Heart right ventricle (tissue), 16 donors: ENCODE results near the gene CHMP5. TPM values are rescaled to one million over a fixed set of nuclear protein-coding genes. Genes with fewer than 3 reads are reported as not detected.
A peak's percentile ranks its signal among the peaks of the same experiment; 100 is the strongest.

ENCODE experiments used
- ATAC-seq, 8 donors: fragments of 200-7000 bp; cut with Tn5 transposase; one replicate each; pipeline ENCODE4 v1.9.1; 2020; ENCODE audit warnings: mild to moderate bottlenecking in 8 of 8, moderate library complexity in 8 of 8, moderate number of reproducible peaks in 1 of 8
- DNase-seq, 2 donors: peaks; one replicate each; pipeline ENCODE4 v3.0.0-alpha.2; 2020
- H3K27ac ChIP-seq, 10 donors: fragments of 200-600 bp; sonication (generic) in 2 of 10; one replicate each; pipeline versions ENCODE4 v1.5.0 to v1.8.0; 2020 to 2022; ENCODE audit warnings: mild to moderate bottlenecking in 3 of 10
- H3K27me3 ChIP-seq, 7 donors: fragments of 200-600 bp; one replicate each; pipeline ENCODE4 v1.8.0; 2021 to 2022; ENCODE audit warnings: mild to moderate bottlenecking in 2 of 7
- H3K36me3 ChIP-seq, 9 donors: fragments of 200-600 bp; sonication (generic) in 1 of 9; one replicate each; pipeline versions ENCODE4 v1.5.0 to v1.8.0; 2020 to 2022; ENCODE audit warnings: mild to moderate bottlenecking in 2 of 9
- H3K4me1 ChIP-seq, 9 donors: fragments of 200-600 bp; sonication (generic) in 1 of 9; one replicate each; pipeline versions ENCODE4 v1.5.0 to v1.8.0; 2020 to 2022; ENCODE audit warnings: mild to moderate bottlenecking in 4 of 9
- H3K4me3 ChIP-seq, 10 donors: fragments of 200-600 bp; sonication (generic) in 2 of 10; one replicate each; pipeline versions ENCODE4 v1.5.0 to v1.8.0; 2020 to 2022; ENCODE audit warnings: mild to moderate bottlenecking in 7 of 10, moderate library complexity in 2 of 10
- H3K9me3 ChIP-seq, 11 donors: fragments of 200-600 bp in 10 of 11; sonication (generic) in 2 of 11; one replicate each; pipeline versions ENCODE4 v1.5.0 to v1.8.0; 2013 to 2022; ENCODE audit warnings: mild to moderate bottlenecking in 2 of 11, control low read depth in 1 of 11, moderate library complexity in 1 of 11
- WGBS, 2 donors: extraction: QIAGEN DNeasy Blood & Tissue Kit; methylation state at CpG; one replicate each; pipeline ENCODE4 v1.1.7; 2013; ENCODE audit warnings: inconsistent platforms in 1 of 2; 5-methylcytosine and 5-hydroxymethylcytosine counted together
- intact Hi-C, 10 donors: fragments of 100-400 bp; cut with DNase I; formaldehyde crosslinking; loops; one replicate each; pipeline versions ENCODE4 v1.11.1 to v1.14.2; 2022
- polyA plus RNA-seq, 2 donors: library from polyadenylated mRNA; stranded (reverse); fragments of 200-250 nt; gene quantifications; one replicate each; pipeline ENCODE4 v1.2.3, GENCODE V29; 2013
- total RNA-seq, 10 donors: library from RNA; stranded (reverse); fragmentation: NEBNext Ultra II Directional in 3 of 10; extraction: Animal tissue kit (Norgen Biotek cat#: 25700) in 3 of 10; gene quantifications; one replicate each; pipeline versions ENCODE4 v1.2.1 to v1.2.4, GENCODE V29; 2021 to 2023
- TF ChIP-seq, protein P1 (sequence below), 9 donors: fragments of 200-600 bp; sonication (generic) in 2 of 9; IDR thresholded peaks; one replicate each; pipeline versions ENCODE4 v1.5.0 to v1.8.0; 2021 to 2022; ENCODE audit warnings: antibody characterized with exemption in 9 of 9, mild to moderate bottlenecking in 5 of 9, moderate library complexity in 1 of 9
- donor health status: Arrhythmogenic right ventricular cardiomyopathy.
- donor health status: ischemic (EF 13 %, LVEDD 7.1; RV severe dilation, severe dysfunction).
- donor health status: healthy with polysubstance abuse.
- donor health status: DM: no; HTN: yes; CAD: no.
- donor health status: DM: no; HTN: no; CAD: no.
- donor health status: ischemic (EF 25% LVEDD 6.9; RV normal size, moderate dysfunction).
- donor health status: ischemic (EF 25% LVEDD 5.7; RV mildly dilated, moderate dysfunction).
- donor health status: healthy.
- donor health status: DM: yes; HTN: yes; CAD: no.
- donor health status: Ischemic cardiomyopathy.
- donor health status: ischemic (EF 35%, LVEDD 5.7; RV mildly dilated, moderate dysfunction).
- donor health status: nonischemic (EF 11% LVEDD 7.7; RV severe dilation, severe dysfunction).
- donor health status: DM: yes; HTN: yes; CAD: no.
- donor health status: PGD.
- donor health status: ischemic (EF 29% LVEDD 5.4; RV normal size, mild dysfunction).
- donor health status: nonischemic (EF 23%, LVEDD 6.1; RV moderate dilation, normal function).

CHMP5 gene
- total and polyA plus RNA-seq, 12 donors, result 24.1 to 57.2 (median 53.5) TPM

DNA sequence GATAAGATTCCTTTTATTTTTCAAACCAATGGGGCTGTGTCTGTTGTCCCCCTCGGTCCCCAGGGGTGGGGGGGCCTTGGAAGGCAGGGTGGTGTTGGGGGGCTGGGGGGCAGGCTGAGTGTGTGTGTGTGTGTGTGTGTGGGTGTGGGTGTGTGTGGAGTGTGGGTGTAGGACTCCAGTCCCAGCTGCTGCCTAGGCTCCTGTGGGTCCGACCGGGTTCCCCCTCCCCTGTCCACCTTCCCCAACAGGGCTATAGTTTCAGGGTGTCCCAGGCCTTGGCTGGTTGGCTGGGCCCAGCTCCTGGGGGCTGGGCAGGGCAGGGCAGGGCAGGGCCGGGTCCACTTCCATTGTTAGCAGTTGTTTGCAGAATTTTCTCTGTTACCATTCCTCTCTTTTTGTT is 23.4 kb downstream of the CHMP5 start:
- no peaks in the 10 kb centered on the region for H3K9me3 ChIP-seq
- peaks cover 0 to 43% (median 37%) of the 10 kb centered on the region in 9 donors for H3K4me1 ChIP-seq
- no peak overlapping the region for H3K4me3 ChIP-seq
- TF ChIP-seq, protein P1, sequence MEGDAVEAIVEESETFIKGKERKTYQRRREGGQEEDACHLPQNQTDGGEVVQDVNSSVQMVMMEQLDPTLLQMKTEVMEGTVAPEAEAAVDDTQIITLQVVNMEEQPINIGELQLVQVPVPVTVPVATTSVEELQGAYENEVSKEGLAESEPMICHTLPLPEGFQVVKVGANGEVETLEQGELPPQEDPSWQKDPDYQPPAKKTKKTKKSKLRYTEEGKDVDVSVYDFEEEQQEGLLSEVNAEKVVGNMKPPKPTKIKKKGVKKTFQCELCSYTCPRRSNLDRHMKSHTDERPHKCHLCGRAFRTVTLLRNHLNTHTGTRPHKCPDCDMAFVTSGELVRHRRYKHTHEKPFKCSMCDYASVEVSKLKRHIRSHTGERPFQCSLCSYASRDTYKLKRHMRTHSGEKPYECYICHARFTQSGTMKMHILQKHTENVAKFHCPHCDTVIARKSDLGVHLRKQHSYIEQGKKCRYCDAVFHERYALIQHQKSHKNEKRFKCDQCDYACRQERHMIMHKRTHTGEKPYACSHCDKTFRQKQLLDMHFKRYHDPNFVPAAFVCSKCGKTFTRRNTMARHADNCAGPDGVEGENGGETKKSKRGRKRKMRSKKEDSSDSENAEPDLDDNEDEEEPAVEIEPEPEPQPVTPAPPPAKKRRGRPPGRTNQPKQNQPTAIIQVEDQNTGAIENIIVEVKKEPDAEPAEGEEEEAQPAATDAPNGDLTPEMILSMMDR (IDR thresholded peaks at IDR 0.05), result no peak
- 82 to 91% methylated on average over 4 of the region's 4 CpGs for WGBS, 2 donors
- peak overlapping the region in 3 of 10 donors; percentile 98 to 100 (median 99) for H3K27ac ChIP-seq
- H3K27me3 ChIP-seq, result no peaks in the 10 kb centered on the region
- intact Hi-C loops, result loop anchor here in 7 of 10 donors (5.0 to 10.0 kb wide), 4 partner anchors 129 to 184 kb away; partner anchors contain the start of gene NOL6 (in 1 of the 7)
- peak in 1 of 2 donors; percentile 16 for DNase-seq
- ATAC-seq, result no peak
- peaks cover 0 to 49% (median 0%) of the 10 kb centered on the region in 9 donors for H3K36me3 ChIP-seq

- Histone ChIP-seq H3K4me3 (peak overlapping the region in 6 of 10 donors; percentile 60 to 94 (median 84)), H3K27ac (peak overlapping the region; percentile 94 to 100 (median 98)), H3K4me1 (peaks cover 0 to 49% (median 43%) of the 10 kb centered on the region in 9 donors), H3K27me3 (no peaks in the 10 kb centered on the region), H3K36me3 (peaks cover 0 to 49% (median 0%) of the 10 kb centered on the region in 9 donors), H3K9me3 (no peaks in the 10 kb centered on the region)
- 83 to 86% methylated on average over 14 of the region's 14 CpGs for WGBS, 2 donors
- ATAC-seq, result peak in 1 of 8 donors; percentile 12
- intact Hi-C loops, result loop anchor here in 7 of 10 donors (5.0 to 10.0 kb wide), 4 partner anchors 128 to 183 kb away; partner anchors contain the start of gene NOL6 (in 1 of the 7)
- DNase-seq, result peak; percentile 9 to 15
- TF ChIP-seq, protein P1 (IDR thresholded peaks at IDR 0.05), result no peak
These were observed 24.1 kb downstream of the CHMP5 start for GRCh38 chr9:33288828-33289483.

DNA sequence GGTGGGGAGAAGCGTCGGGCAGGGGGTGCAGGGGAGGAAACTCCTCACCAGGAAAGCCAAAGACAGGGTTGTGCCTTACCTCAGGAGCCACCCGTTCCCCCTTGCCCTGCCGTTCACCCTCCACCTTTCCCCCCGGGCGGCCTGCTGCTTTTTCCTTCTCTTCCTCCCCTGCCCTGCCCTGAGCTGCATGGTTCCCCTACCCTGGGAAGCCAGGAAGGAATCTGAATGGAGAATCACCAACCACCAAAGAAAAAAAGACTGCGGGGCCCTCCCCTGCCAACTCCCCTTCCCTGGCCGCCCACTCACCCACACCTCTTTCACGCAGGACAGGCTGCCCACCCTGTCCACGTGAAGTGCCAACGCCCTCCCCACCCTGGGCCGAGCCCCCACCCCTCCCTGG is 24.6 kb downstream of the CHMP5 start:
- TF ChIP-seq, protein P1 (IDR thresholded peaks at IDR 0.05), result no peak
- H3K4me3 ChIP-seq, result peak overlapping the region; percentile 59 to 94 (median 79)
- peaks cover 0 to 55% (median 43%) of the 10 kb centered on the region in 9 donors for H3K4me1 ChIP-seq
- WGBS, 2 donors, result 12 to 14% methylated on average over 9 to 11 of the region's 12 CpGs
- no peaks in the 10 kb centered on the region for H3K27me3 ChIP-seq
- no peaks in the 10 kb centered on the region for H3K9me3 ChIP-seq
- peak in 7 of 8 donors; percentile 0 to 40 (median 14) for ATAC-seq
- H3K36me3 ChIP-seq, result peaks cover 0 to 49% (median 0%) of the 10 kb centered on the region in 9 donors
- intact Hi-C loops, result loop anchor here in 7 of 10 donors (5.0 to 10.0 kb wide), 4 partner anchors 128 to 183 kb away; partner anchors contain the start of gene NOL6 (in 1 of the 7)
- peak overlapping the region; percentile 94 to 100 (median 98) for H3K27ac ChIP-seq
- peak; percentile 13 to 21 for DNase-seq

GRCh38 chr9:33289936-33290246 is 25.0 kb downstream of the CHMP5 start:
- Histone ChIP-seq H3K4me3 (peak overlapping the region; percentile 59 to 94 (median 79)), H3K36me3 (peaks cover 0 to 49% (median 4%) of the 10 kb centered on the region in 9 donors), H3K9me3 (no peaks in the 10 kb centered on the region), H3K4me1 (peaks cover 0 to 56% (median 43%) of the 10 kb centered on the region in 9 donors), H3K27me3 (no peaks in the 10 kb centered on the region), H3K27ac (peak overlapping the region; percentile 94 to 100 (median 98))
- 0 to 1% methylated on average over 14 of the region's 14 CpGs for WGBS, 2 donors
- peak; percentile 44 to 75 (median 66) for ATAC-seq
- intact Hi-C loops, result loop anchor here in 7 of 10 donors (5.0 to 10.0 kb wide), 4 partner anchors 127 to 182 kb away; partner anchors contain the start of gene NOL6 (in 1 of the 7)
- TF ChIP-seq, protein P1 (IDR thresholded peaks at IDR 0.05), result no peak
- DNase-seq, result no peak
